HCT116 (cell line): Measurements from ENCODE around the gene ARHGEF17.

ENCODE experiments used
- ELF1 ChIP-seq: IDR thresholded peaks from 2 replicates; pipeline ENCODE4 v1.6.1; 2012; ENCODE audit warnings: low read depth, borderline replicate concordance
- POLR2AphosphoS5 ChIP-seq: IDR thresholded peaks from 2 replicates; pipeline ENCODE4 v1.6.1; 2011; ENCODE audit warnings: mild to moderate bottlenecking, low read depth, low read length, moderate library complexity

- TF ChIP-seq ELF1 (no peak), POLR2AphosphoS5 (no peak)
These were observed 6.3 kb downstream of the ARHGEF17 start for GRCh38 chr11:73314117-73314961.
